ENCODE results near the gene LRRC51. TPM values are rescaled to one million over a fixed set of nuclear protein-coding genes. Genes with fewer than 3 reads are reported as not detected.

Gene LRRC51
- total RNA-seq, 4 donors from 2014 or later = 5.1 to 77.4 (median 6.7) TPM

GRCh38 chr11:72072348-72072747 is 8.3 kb upstream of the LRRC51 start:
- Histone ChIP-seq H3K36me3 (no peaks in the 10 kb centered on the region), H3K27me3 (no peaks in the 10 kb centered on the region), H3K4me1 (peaks cover 21 to 54% (median 31%) of the 10 kb centered on the region in 4 donors), H3K4me3 (no peak overlapping the region), H3K9me3 (no peaks in the 10 kb centered on the region), H3K27ac (peak overlapping the region; percentile 18 to 40 (median 35))
- intact Hi-C loops (cut with DNase I; ENCODE audit: low total_unique reads) = no loop called here
- no peak for TF ChIP-seq POLR2A (IDR thresholded peaks at IDR 0.05)
- TF ChIP-seq EP300 (IDR thresholded peaks at IDR 0.05; ENCODE audit: low read depth) = no peak
- no peak for TF ChIP-seq CTCF (IDR thresholded peaks at IDR 0.05)
- no peak for TF ChIP-seq POLR2AphosphoS5 (IDR thresholded peaks at IDR 0.05)
- in situ Hi-C loops (cut with MboI; ENCODE audit: low pct_ligation_motif_present in 1 of 4, low pct_unique_long_range_greater_than_20kb in 1 of 4, low sequenced_read_pairs in 3 of 4) = no loop called here
- DNase-seq = no peak
- 58 to 71% methylated on average over 3 of the region's 3 CpGs for WGBS, 2 donors (ENCODE audit: low coverage in 1 of 2)

GRCh38 chr11:72075109-72075508 is 5.5 kb upstream of the LRRC51 start:
- 96% methylated on average over 1 of the region's 1 CpG; no CpG with 5 or more reads in 1 of the 2 donors for WGBS, 2 donors (ENCODE audit: low coverage in 1 of 2)
- TF ChIP-seq POLR2AphosphoS5 (IDR thresholded peaks at IDR 0.05) = no peak
- TF ChIP-seq CTCF (IDR thresholded peaks at IDR 0.05) = no peak
- TF ChIP-seq EP300 (IDR thresholded peaks at IDR 0.05; ENCODE audit: low read depth) = no peak
- no peak for TF ChIP-seq POLR2A (IDR thresholded peaks at IDR 0.05)
- DNase-seq = no peak
- peak overlapping the region in 2 of 4 donors; percentile 19 to 32 for H3K27ac ChIP-seq
- H3K4me1 ChIP-seq = peaks cover 12 to 44% (median 19%) of the 10 kb centered on the region in 4 donors
- no peaks in the 10 kb centered on the region for H3K36me3 ChIP-seq
- no peak overlapping the region for H3K4me3 ChIP-seq
- no peaks in the 10 kb centered on the region for H3K27me3 ChIP-seq
- no peaks in the 10 kb centered on the region for H3K9me3 ChIP-seq
- in situ Hi-C loops (cut with MboI; ENCODE audit: low pct_ligation_motif_present in 1 of 4, low pct_unique_long_range_greater_than_20kb in 1 of 4, low sequenced_read_pairs in 3 of 4) (loop anchor here in 1 of 4 donors (5.0 kb wide), 1 partner anchor 38 kb away; no protein-coding TSS in a partner anchor), intact Hi-C loops (cut with DNase I; ENCODE audit: low total_unique reads) (no loop called here)

GRCh38 chr11:72075756-72076155 is 4.9 kb upstream of the LRRC51 start:
- in situ Hi-C loops (cut with MboI; ENCODE audit: low pct_ligation_motif_present in 1 of 4, low pct_unique_long_range_greater_than_20kb in 1 of 4, low sequenced_read_pairs in 3 of 4) (loop anchor here in 1 of 4 donors (5.0 kb wide), 1 partner anchor 38 kb away; no protein-coding TSS in a partner anchor), intact Hi-C loops (cut with DNase I; ENCODE audit: low total_unique reads) (no loop called here)
- no peaks in the 10 kb centered on the region for H3K27me3 ChIP-seq
- no peak for DNase-seq
- H3K27ac ChIP-seq = peak overlapping the region in 2 of 4 donors; percentile 19 to 32
- H3K36me3 ChIP-seq = no peaks in the 10 kb centered on the region
- no peak overlapping the region for H3K4me3 ChIP-seq
- H3K9me3 ChIP-seq = no peaks in the 10 kb centered on the region
- H3K4me1 ChIP-seq = peaks cover 9 to 38% (median 13%) of the 10 kb centered on the region in 4 donors
- WGBS, 2 donors (ENCODE audit: low coverage in 1 of 2) = 90% methylated on average over 2 to 4 of the region's 4 CpGs
- TF ChIP-seq POLR2AphosphoS5 (IDR thresholded peaks at IDR 0.05) = no peak
- no peak for TF ChIP-seq EP300 (IDR thresholded peaks at IDR 0.05; ENCODE audit: low read depth)
- no peak for TF ChIP-seq POLR2A (IDR thresholded peaks at IDR 0.05)
- no peak for TF ChIP-seq CTCF (IDR thresholded peaks at IDR 0.05)

- WGBS, 2 donors (ENCODE audit: low coverage in 1 of 2) = 76 to 78% methylated on average over 6 of the region's 6 CpGs
- Histone ChIP-seq H3K9me3 (no peaks in the 10 kb centered on the region), H3K4me1 (peaks cover 10 to 45% (median 19%) of the 10 kb centered on the region in 4 donors), H3K36me3 (no peaks in the 10 kb centered on the region), H3K4me3 (peak overlapping the region in 1 of 4 donors; percentile 61), H3K27me3 (no peaks in the 10 kb centered on the region), H3K27ac (peak overlapping the region; percentile 88 to 98 (median 94))
- TF ChIP-seq POLR2AphosphoS5 (IDR thresholded peaks at IDR 0.05) (no peak), EP300 (IDR thresholded peaks at IDR 0.05; ENCODE audit: low read depth) (no peak), CTCF (IDR thresholded peaks at IDR 0.05) (no peak), POLR2A (IDR thresholded peaks at IDR 0.05) (no peak)
- DNase-seq = no peak
- in situ Hi-C loops (cut with MboI; ENCODE audit: low pct_ligation_motif_present in 1 of 4, low pct_unique_long_range_greater_than_20kb in 1 of 4, low sequenced_read_pairs in 3 of 4) (loop anchor here in 1 of 4 donors (5.0 kb wide), 1 partner anchor 41 kb away; no protein-coding TSS in a partner anchor), intact Hi-C loops (cut with DNase I; ENCODE audit: low total_unique reads) (no loop called here)
These were observed 2.2 kb upstream of the LRRC51 start for GRCh38 chr11:72078477-72078876.

Data from transverse colon (tissue), 4 donors.